HCT116 (cell line): ENCODE results near the gene FGF10. TPM values are rescaled to one million over a fixed set of nuclear protein-coding genes. Genes with fewer than 3 reads are reported as not detected.

Experiments
- ATAC-seq: fragments of 200-7000 bp; cut with Tn5 transposase; 2 replicates; pipeline ENCODE4 v1.9.1; 2020; ENCODE audit warnings: mild to moderate bottlenecking, moderate library complexity
- BruUV-seq: library from RNA; stranded (reverse); fragments of 400-500 nt; replicated peaks from 2 replicates; lab custom pipeline; 2021; lab: Mats Ljungman, UMichigan
- CTCF ChIA-PET: fragments of 300-600 bp; sonication (Branson Sonifier 250); formaldehyde crosslinking; loops from one replicate; lab custom pipeline; 2021; ENCODE audit warnings: antibody characterized with exemption; lab: Charles Lee
- POLR2A ChIA-PET: fragments of 300-600, 350-600 bp; sonication (Branson Sonifier 250); formaldehyde crosslinking; loops from one replicate; lab custom pipeline; 2021; ENCODE audit warnings: antibody characterized with exemption; lab: Charles Lee
- RAD21 ChIA-PET, 2 experiments: fragments of 300-600 bp; sonication (Branson Sonifier 250); formaldehyde crosslinking; loops; one replicate each; lab custom pipeline; 2023; ENCODE audit warnings: low total read pairs in 2 of 2; ENCODE audit not compliant: uncharacterized antibody in 2 of 2, unreplicated experiment in 2 of 2, low non-redundant PET in 1 of 2; lab: Charles Lee
- DNase-seq: peaks from one replicate; pipeline ENCODE4 v3.0.0-alpha.2; 2010; ENCODE audit warnings: low read depth, low spot score
- H2AFZ ChIP-seq: fragments of 200-600 bp; shearing (Covaris generic), sonication (generic); 2 replicates; pipeline ENCODE4 v1.6.1; 2017; ENCODE audit warnings: low read depth, mixed run types, mixed read lengths, antibody characterized with exemption, low read length; ENCODE audit not compliant: poor library complexity, severe bottlenecking
- H3K27ac ChIP-seq: 2 replicates; pipeline ENCODE4 v1.5.1; 2012; ENCODE audit warnings: low read depth, low read length
- H3K27me3 ChIP-seq: fragments of 200-600 bp; sonication (generic); 2 replicates; pipeline ENCODE4 v1.6.1; 2016; ENCODE audit warnings: mixed run types, low read length, mixed read lengths; ENCODE audit not compliant: insufficient read depth
- H3K36me3 ChIP-seq, 2 experiments: fragments of 200-500 bp in 1 of 2; fragments of 200-600 bp in 1 of 2; sonication (Bioruptor generic) in 1 of 2; sonication (generic) in 1 of 2; 2 replicates each; pipeline versions ENCODE4 v1.5.1 to v1.6.1; 2014 to 2016; ENCODE audit warnings: low read length in 2 of 2, inconsistent platforms in 1 of 2, mixed read lengths in 1 of 2, mixed run types in 1 of 2; ENCODE audit not compliant: insufficient read depth in 2 of 2, control insufficient read depth in 1 of 2
- H3K4me1 ChIP-seq, 2 experiments: fragments of 200-600 bp in 1 of 2; sonication (generic) in 1 of 2; 2 replicates each; pipeline versions ENCODE4 v1.5.1 to v1.6.1; 2012 to 2017; ENCODE audit warnings: low read length in 2 of 2, inconsistent platforms in 1 of 2, mild to moderate bottlenecking in 1 of 2, mixed read lengths in 1 of 2, mixed run types in 1 of 2, moderate library complexity in 1 of 2; ENCODE audit not compliant: insufficient read depth in 2 of 2, control insufficient read depth in 1 of 2
- H3K4me2 ChIP-seq: fragments of 200-600 bp; sonication (generic); 2 replicates; pipeline ENCODE4 v1.6.1; 2017; ENCODE audit warnings: mixed run types, low read length, mixed read lengths
- H3K4me3 ChIP-seq, 2 experiments: fragments of 200-600 bp in 1 of 2; sonication (generic) in 1 of 2; replicated peaks in 1 of 2; 2 replicates each; pipeline ENCODE4 v1.5.1; 2011 to 2016; ENCODE audit warnings: low read length in 2 of 2, control low read depth in 1 of 2, low read depth in 1 of 2, mild to moderate bottlenecking in 1 of 2, mixed read lengths in 1 of 2, mixed run types in 1 of 2
- H3K79me2 ChIP-seq: fragments of 200-600 bp; sonication (generic); 2 replicates; pipeline ENCODE4 v1.6.1; 2017; ENCODE audit warnings: mild to moderate bottlenecking, mixed run types, low read length, moderate library complexity, mixed read lengths; ENCODE audit not compliant: insufficient read depth
- H3K9ac ChIP-seq: fragments of 200-600 bp; sonication (generic); 2 replicates; pipeline ENCODE4 v1.6.1; 2016; ENCODE audit warnings: low read length, mixed read lengths
- H3K9me2 ChIP-seq: fragments of 200-600 bp; sonication (generic), shearing (Covaris generic); 2 replicates; pipeline ENCODE4 v1.6.1; 2017; ENCODE audit warnings: mixed run types, mild to moderate bottlenecking, moderate library complexity; ENCODE audit not compliant: insufficient read depth
- H3K9me3 ChIP-seq, 2 experiments: fragments of 200-500 bp in 1 of 2; fragments of 200-600 bp in 1 of 2; sonication (Bioruptor generic) in 1 of 2; sonication (generic) in 1 of 2; 2 replicates each; pipeline ENCODE4 v1.6.1; 2014 to 2017; ENCODE audit warnings: low read length in 2 of 2, mixed read lengths in 2 of 2, inconsistent platforms in 1 of 2, low read depth in 1 of 2, mild to moderate bottlenecking in 1 of 2, mixed run types in 1 of 2, moderate library complexity in 1 of 2; ENCODE audit not compliant: control insufficient read depth in 1 of 2, insufficient read depth in 1 of 2
- H4K20me1 ChIP-seq: fragments of 200-600 bp; sonication (generic), shearing (Covaris generic); 2 replicates; pipeline ENCODE4 v1.6.1; 2017; ENCODE audit warnings: mixed run types, mild to moderate bottlenecking, moderate library complexity; ENCODE audit not compliant: insufficient read depth
- ATF3 ChIP-seq: IDR thresholded peaks from 2 replicates; pipeline ENCODE4 v1.6.1; 2012
- CEBPB ChIP-seq: IDR thresholded peaks from 2 replicates; pipeline ENCODE4 v1.6.1; 2012; ENCODE audit warnings: low read depth
- ELF1 ChIP-seq: IDR thresholded peaks from 2 replicates; pipeline ENCODE4 v1.6.1; 2012; ENCODE audit warnings: low read depth, borderline replicate concordance
- EZH2phosphoT487 ChIP-seq: fragments of 200-600 bp; IDR thresholded peaks from 2 replicates; pipeline ENCODE4 v1.6.1; 2018; ENCODE audit warnings: antibody characterized with exemption, borderline replicate concordance
- FOSL1 ChIP-seq: IDR thresholded peaks from 2 replicates; pipeline ENCODE4 v1.6.1; 2012; ENCODE audit warnings: low read depth
- JUND ChIP-seq: IDR thresholded peaks from 2 replicates; pipeline ENCODE4 v1.6.1; 2012
- MAX ChIP-seq: IDR thresholded peaks from 2 replicates; pipeline ENCODE4 v1.6.1; 2012
- POLR2A ChIP-seq: IDR thresholded peaks from 2 replicates; pipeline ENCODE4 v1.7.0; 2011; ENCODE audit warnings: borderline replicate concordance; ENCODE audit not compliant: insufficient read depth, insufficient read length; ENCODE audit errors: extremely low read depth
- RAD21 ChIP-seq: IDR thresholded peaks from 2 replicates; pipeline ENCODE4 v1.6.1; 2012; ENCODE audit warnings: low read depth, mild to moderate bottlenecking
- SIN3A ChIP-seq: IDR thresholded peaks from 2 replicates; pipeline ENCODE4 v1.6.1; 2012; ENCODE audit warnings: low read depth
- SP1 ChIP-seq: IDR thresholded peaks from 2 replicates; pipeline ENCODE4 v1.6.1; 2012; ENCODE audit warnings: low read depth
- SRF ChIP-seq: IDR thresholded peaks from 2 replicates; pipeline ENCODE4 v1.6.1; 2012; ENCODE audit warnings: low read depth
- YY1 ChIP-seq: IDR thresholded peaks from 2 replicates; pipeline ENCODE4 v1.6.1; 2011; ENCODE audit warnings: low read length, low read depth, moderate library complexity, mild to moderate bottlenecking; ENCODE audit not compliant: insufficient replicate concordance; ENCODE audit errors: extremely low read depth
- ZBTB33 ChIP-seq: IDR thresholded peaks from 2 replicates; pipeline ENCODE4 v1.6.1; 2011; ENCODE audit warnings: mild to moderate bottlenecking, low read length, moderate library complexity; ENCODE audit not compliant: insufficient replicate concordance; ENCODE audit errors: extremely low read depth
- ZFX ChIP-seq: fragments of 450-650 bp; IDR thresholded peaks from 2 replicates; pipeline ENCODE4 v1.6.1; 2017
- intact Hi-C: fragments of 100-400 bp; cut with micrococcal nuclease; formaldehyde crosslinking; loops from 2 replicates; pipeline ENCODE4 v1.10.0; 2022
- total RNA-seq: library from RNA; stranded (reverse); gene quantifications from one replicate; pipeline ENCODE4 v1.2.1, GENCODE V29; 2021; ENCODE audit not compliant: unreplicated experiment

FGF10 gene
- total RNA-seq, 1 experiment from 2014 or later = not detected

- H3K4me1 ChIP-seq = no peaks in the 10 kb centered on the region
- H3K4me3 ChIP-seq = no peak overlapping the region
- no peak overlapping the region for H3K4me2 ChIP-seq
- POLR2A ChIA-PET = no interaction called here
- no peak overlapping the region for H2AFZ ChIP-seq
- H3K79me2 ChIP-seq = no peaks in the 10 kb centered on the region
- no peak for ATAC-seq
- H4K20me1 ChIP-seq = no peaks in the 10 kb centered on the region
- RAD21 ChIA-PET = no interaction called here
- no peaks in the 10 kb centered on the region for H3K27me3 ChIP-seq
- H3K36me3 ChIP-seq = no peaks in the 10 kb centered on the region
- DNase-seq = no peak
- CTCF ChIA-PET = interaction anchor here (3.0 kb wide), 1 partner anchor 599 kb away, joined by 27 read pairs; no protein-coding TSS in a partner anchor
- H3K9me2 ChIP-seq = no peaks in the 10 kb centered on the region
- no peaks in the 10 kb centered on the region for H3K9me3 ChIP-seq
- BruUV-seq = no TSS peak
- no peak overlapping the region for H3K9ac ChIP-seq
- no peak overlapping the region for H3K27ac ChIP-seq
- intact Hi-C loops = loop anchor here (10.0 kb wide), 2 partner anchors 445 to 695 kb away; no protein-coding TSS in a partner anchor
- TF ChIP-seq ZBTB33 (no peak), ELF1 (no peak), EZH2phosphoT487 (no peak), RAD21 (no peak), SP1 (no peak), MAX (no peak), ATF3 (no peak), YY1 (no peak), SRF (no peak), ZFX (no peak), SIN3A (no peak), JUND (no peak), FOSL1 (no peak), POLR2A (no peak), CEBPB (no peak)
Measured at GRCh38 chr5:44329716-44330115, 59.5 kb downstream of the FGF10 start.
